ENCODE measurements around the gene ANKRD34B. TPM values are rescaled to one million over a fixed set of nuclear protein-coding genes. Genes with fewer than 3 reads are reported as not detected.

The ANKRD34B gene
- total and polyA plus RNA-seq, 2 experiments from 2014 or later: 0.05 TPM; not detected in 1

- H3K4me1 ChIP-seq (ENCODE audit: low read depth): no peaks in the 10 kb centered on the region
- H3K27ac ChIP-seq: no peak overlapping the region
- DNase-seq (ENCODE audit: low read depth in 1 of 2, low spot score in 1 of 2): no peak
- no peaks in the 10 kb centered on the region for H3K36me3 ChIP-seq
- H3K4me3 ChIP-seq: no peak overlapping the region
- H3K9me3 ChIP-seq (ENCODE audit: low read depth): no peaks in the 10 kb centered on the region
- H3K27me3 ChIP-seq: peaks cover 18% of the 10 kb centered on the region
- TF ChIP-seq CTCF (IDR thresholded peaks at IDR 0.05; ENCODE audit: low read depth, low read length): no peak
These were observed 10.8 kb downstream of the ANKRD34B start for GRCh38 chr5:80559244-80559643.

GRCh38 chr5:80555099-80555498 is 15.0 kb downstream of the ANKRD34B start:
- no peak overlapping the region for H3K27ac ChIP-seq
- no peak for DNase-seq (ENCODE audit: low read depth in 1 of 2, low spot score in 1 of 2)
- no peak for TF ChIP-seq CTCF (IDR thresholded peaks at IDR 0.05; ENCODE audit: low read depth, low read length)

GRCh38 chr5:80554646-80555045 is 15.4 kb downstream of the ANKRD34B start:
- DNase-seq (ENCODE audit: low read depth in 1 of 2, low spot score in 1 of 2): no peak
- no peaks in the 10 kb centered on the region for H3K27me3 ChIP-seq
- H3K4me1 ChIP-seq (ENCODE audit: low read depth): no peaks in the 10 kb centered on the region
- no peaks in the 10 kb centered on the region for H3K9me3 ChIP-seq (ENCODE audit: low read depth)
- H3K27ac ChIP-seq: no peak overlapping the region
- H3K4me3 ChIP-seq: no peak overlapping the region
- H3K36me3 ChIP-seq: no peaks in the 10 kb centered on the region
- no peak for TF ChIP-seq CTCF (IDR thresholded peaks at IDR 0.05; ENCODE audit: low read depth, low read length)

More at GRCh38 chr5:80555099-80555498, 15.0 kb downstream of the ANKRD34B start:
- no peak overlapping the region for H3K4me3 ChIP-seq
- H3K9me3 ChIP-seq (ENCODE audit: low read depth): no peaks in the 10 kb centered on the region
- no peaks in the 10 kb centered on the region for H3K4me1 ChIP-seq (ENCODE audit: low read depth)
- no peaks in the 10 kb centered on the region for H3K27me3 ChIP-seq
- H3K36me3 ChIP-seq: no peaks in the 10 kb centered on the region

- no peaks in the 10 kb centered on the region for H3K27me3 ChIP-seq
- TF ChIP-seq CTCF (IDR thresholded peaks at IDR 0.05; ENCODE audit: low read depth, low read length): no peak
- no peaks in the 10 kb centered on the region for H3K4me1 ChIP-seq (ENCODE audit: low read depth)
- H3K9me3 ChIP-seq (ENCODE audit: low read depth): no peaks in the 10 kb centered on the region
- no peak overlapping the region for H3K27ac ChIP-seq
- H3K36me3 ChIP-seq: no peaks in the 10 kb centered on the region
- H3K4me3 ChIP-seq: no peak overlapping the region
- peak in 1 of 2 donors; percentile 12 for DNase-seq (ENCODE audit: low read depth in 1 of 2, low spot score in 1 of 2)
These were observed 28.7 kb downstream of the ANKRD34B start for GRCh38 chr5:80541392-80541791.

GRCh38 chr5:80540691-80541090 is 29.4 kb downstream of the ANKRD34B start:
- H3K27ac ChIP-seq: no peak overlapping the region
- TF ChIP-seq CTCF (IDR thresholded peaks at IDR 0.05; ENCODE audit: low read depth, low read length): no peak

GRCh38 chr5:80516826-80517225 is 53.3 kb downstream of the ANKRD34B start:
- peak in 1 of 2 donors; percentile 72 for DNase-seq (ENCODE audit: low read depth in 1 of 2, low spot score in 1 of 2)
- no peaks in the 10 kb centered on the region for H3K4me1 ChIP-seq (ENCODE audit: low read depth)
- no peaks in the 10 kb centered on the region for H3K36me3 ChIP-seq
- no peak overlapping the region for H3K27ac ChIP-seq
- no peak for TF ChIP-seq CTCF (IDR thresholded peaks at IDR 0.05; ENCODE audit: low read depth, low read length)
- H3K27me3 ChIP-seq: no peaks in the 10 kb centered on the region
- H3K4me3 ChIP-seq: no peak overlapping the region
- no peaks in the 10 kb centered on the region for H3K9me3 ChIP-seq (ENCODE audit: low read depth)

More at GRCh38 chr5:80540691-80541090, 29.4 kb downstream of the ANKRD34B start:
- no peaks in the 10 kb centered on the region for H3K36me3 ChIP-seq
- H3K4me3 ChIP-seq: no peak overlapping the region
- DNase-seq (ENCODE audit: low read depth in 1 of 2, low spot score in 1 of 2): peak in 1 of 2 donors; percentile 58
- H3K27me3 ChIP-seq: no peaks in the 10 kb centered on the region
- H3K9me3 ChIP-seq (ENCODE audit: low read depth): no peaks in the 10 kb centered on the region
- H3K4me1 ChIP-seq (ENCODE audit: low read depth): no peaks in the 10 kb centered on the region

Data from cardiac muscle cell (in vitro differentiated cells and primary cell).